ENCODE measurements around the gene FGD4.

GRCh38 chr12:32681272-32681671 is 281.9 kb downstream of the FGD4 start:
- no peak for TF ChIP-seq CTCF (IDR thresholded peaks at IDR 0.05)
- no peak for TF ChIP-seq POLR2A (IDR thresholded peaks at IDR 0.05)
